SK-N-SH treated with all-trans-retinoic acid at 6 μM for 48 hours (cell line): Measurements from ENCODE around the gene SLC25A34.

Experiments
- ARNTL ChIP-seq: fragments of 450-650 bp; formaldehyde crosslinking; IDR thresholded peaks from 2 replicates; pipeline ENCODE4 v1.5.0; 2020; ENCODE audit warnings: low read depth, mild to moderate bottlenecking, moderate library complexity, borderline replicate concordance
- GLIS3 ChIP-seq: fragments of 250-450 bp; sonication (Bioruptor Pico); IDR thresholded peaks from 2 replicates; pipeline ENCODE4 v1.5.0; 2020; ENCODE audit warnings: mild to moderate bottlenecking, moderate library complexity
- ISL1 ChIP-seq: fragments of 250-450 bp; sonication (Bioruptor Pico); IDR thresholded peaks from 2 replicates; pipeline ENCODE4 v2.1.2; 2022; ENCODE audit warnings: mild to moderate bottlenecking, moderate library complexity
- PPARA ChIP-seq: fragments of 250-450 bp; sonication (Bioruptor Pico); IDR thresholded peaks from 2 replicates; pipeline ENCODE4 v1.5.0; 2020; ENCODE audit warnings: mild to moderate bottlenecking, borderline replicate concordance
- SNAI2 ChIP-seq: fragments of 250-450 bp; sonication (Bioruptor Pico); IDR thresholded peaks from 2 replicates; pipeline ENCODE4 v1.5.0; 2020; ENCODE audit warnings: mild to moderate bottlenecking, moderate library complexity
- TCF4 ChIP-seq: fragments of 250-450 bp; sonication (Bioruptor Pico); IDR thresholded peaks from 2 replicates; pipeline ENCODE4 v1.8.0; 2021; ENCODE audit warnings: mild to moderate bottlenecking, moderate library complexity, borderline replicate concordance
- TOX ChIP-seq: fragments of 250-450 bp; sonication (Bioruptor Pico); IDR thresholded peaks from 2 replicates; pipeline ENCODE4 v1.8.0; 2021; ENCODE audit warnings: mild to moderate bottlenecking, moderate library complexity, borderline replicate concordance
- ZC3H10 ChIP-seq: fragments of 250-450 bp; sonication (Bioruptor Pico); IDR thresholded peaks from 2 replicates; pipeline ENCODE4 v1.5.1; 2021; ENCODE audit warnings: mild to moderate bottlenecking, moderate library complexity
- ZFP30 ChIP-seq: fragments of 450-650 bp; formaldehyde crosslinking; IDR thresholded peaks from 2 replicates; pipeline ENCODE4 v1.5.0; 2022; ENCODE audit warnings: mild to moderate bottlenecking, moderate library complexity
- TF ChIP-seq, protein P1 (sequence below): fragments of 250-450 bp; sonication (Bioruptor Pico); IDR thresholded peaks from 2 replicates; pipeline ENCODE4 v1.8.0; 2020; ENCODE audit warnings: mild to moderate bottlenecking, moderate library complexity, borderline replicate concordance
- TF ChIP-seq, protein P2 (sequence below): fragments of 250-450 bp; sonication (Bioruptor Pico); IDR thresholded peaks from 2 replicates; pipeline ENCODE4 v1.5.0; 2020; ENCODE audit warnings: mild to moderate bottlenecking, moderate library complexity
- TF ChIP-seq, protein P3 (sequence below): fragments of 250-450 bp; sonication (Bioruptor Pico); IDR thresholded peaks from 2 replicates; pipeline ENCODE4 v1.5.1; 2020; ENCODE audit warnings: low read depth, mild to moderate bottlenecking, moderate library complexity

DNA sequence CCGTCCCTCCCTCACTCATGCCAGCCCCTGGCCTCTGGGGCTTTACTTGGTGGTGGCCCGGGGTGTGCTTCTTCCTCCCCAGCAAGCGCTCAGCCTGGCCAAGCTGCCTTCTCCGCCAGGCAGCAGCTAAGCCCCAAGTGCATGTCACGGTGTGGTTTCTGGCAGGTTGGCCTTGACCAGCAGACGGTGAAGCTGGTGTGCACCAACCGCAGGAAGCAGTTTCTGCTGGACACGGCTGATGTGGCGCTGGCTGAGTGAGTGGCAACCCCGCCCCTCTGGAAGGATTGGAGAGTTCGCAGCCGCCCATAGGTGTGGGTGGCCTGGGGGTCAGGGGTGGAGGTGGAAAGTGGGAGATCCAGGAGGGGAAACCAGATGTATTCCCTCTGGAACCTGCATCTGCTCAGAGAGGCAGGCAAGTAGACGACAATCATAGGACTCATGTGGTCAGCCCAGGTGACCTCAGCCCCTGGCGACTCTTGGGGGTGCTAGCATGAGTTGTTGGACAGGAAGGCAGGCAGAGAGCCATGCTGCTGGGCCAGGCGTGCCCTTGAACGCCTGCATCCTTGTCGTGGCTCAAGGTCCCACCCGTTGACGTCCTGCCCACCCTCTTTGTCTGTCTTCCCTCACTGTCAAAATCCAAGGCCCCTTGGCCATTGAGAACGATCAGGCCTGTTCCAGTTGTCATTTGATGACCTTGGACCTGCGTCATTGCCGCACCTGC is 7.0 kb upstream of the SLC25A34 start:
- TF ChIP-seq, protein P1, sequence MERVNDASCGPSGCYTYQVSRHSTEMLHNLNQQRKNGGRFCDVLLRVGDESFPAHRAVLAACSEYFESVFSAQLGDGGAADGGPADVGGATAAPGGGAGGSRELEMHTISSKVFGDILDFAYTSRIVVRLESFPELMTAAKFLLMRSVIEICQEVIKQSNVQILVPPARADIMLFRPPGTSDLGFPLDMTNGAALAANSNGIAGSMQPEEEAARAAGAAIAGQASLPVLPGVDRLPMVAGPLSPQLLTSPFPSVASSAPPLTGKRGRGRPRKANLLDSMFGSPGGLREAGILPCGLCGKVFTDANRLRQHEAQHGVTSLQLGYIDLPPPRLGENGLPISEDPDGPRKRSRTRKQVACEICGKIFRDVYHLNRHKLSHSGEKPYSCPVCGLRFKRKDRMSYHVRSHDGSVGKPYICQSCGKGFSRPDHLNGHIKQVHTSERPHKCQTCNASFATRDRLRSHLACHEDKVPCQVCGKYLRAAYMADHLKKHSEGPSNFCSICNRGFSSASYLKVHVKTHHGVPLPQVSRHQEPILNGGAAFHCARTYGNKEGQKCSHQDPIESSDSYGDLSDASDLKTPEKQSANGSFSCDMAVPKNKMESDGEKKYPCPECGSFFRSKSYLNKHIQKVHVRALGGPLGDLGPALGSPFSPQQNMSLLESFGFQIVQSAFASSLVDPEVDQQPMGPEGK = no peak
- TF ChIP-seq PPARA (CRISPR knock-in tag) (no peak), ZC3H10 (CRISPR knock-in tag) (no peak), ARNTL (CRISPR knock-in tag) (no peak), TOX (no peak), SNAI2 (CRISPR knock-in tag) (no peak), ZFP30 (CRISPR knock-in tag) (no peak), ISL1 (no peak), TCF4 (CRISPR knock-in tag) (no peak), GLIS3 (CRISPR knock-in tag) (no peak)
- TF ChIP-seq, protein P2, sequence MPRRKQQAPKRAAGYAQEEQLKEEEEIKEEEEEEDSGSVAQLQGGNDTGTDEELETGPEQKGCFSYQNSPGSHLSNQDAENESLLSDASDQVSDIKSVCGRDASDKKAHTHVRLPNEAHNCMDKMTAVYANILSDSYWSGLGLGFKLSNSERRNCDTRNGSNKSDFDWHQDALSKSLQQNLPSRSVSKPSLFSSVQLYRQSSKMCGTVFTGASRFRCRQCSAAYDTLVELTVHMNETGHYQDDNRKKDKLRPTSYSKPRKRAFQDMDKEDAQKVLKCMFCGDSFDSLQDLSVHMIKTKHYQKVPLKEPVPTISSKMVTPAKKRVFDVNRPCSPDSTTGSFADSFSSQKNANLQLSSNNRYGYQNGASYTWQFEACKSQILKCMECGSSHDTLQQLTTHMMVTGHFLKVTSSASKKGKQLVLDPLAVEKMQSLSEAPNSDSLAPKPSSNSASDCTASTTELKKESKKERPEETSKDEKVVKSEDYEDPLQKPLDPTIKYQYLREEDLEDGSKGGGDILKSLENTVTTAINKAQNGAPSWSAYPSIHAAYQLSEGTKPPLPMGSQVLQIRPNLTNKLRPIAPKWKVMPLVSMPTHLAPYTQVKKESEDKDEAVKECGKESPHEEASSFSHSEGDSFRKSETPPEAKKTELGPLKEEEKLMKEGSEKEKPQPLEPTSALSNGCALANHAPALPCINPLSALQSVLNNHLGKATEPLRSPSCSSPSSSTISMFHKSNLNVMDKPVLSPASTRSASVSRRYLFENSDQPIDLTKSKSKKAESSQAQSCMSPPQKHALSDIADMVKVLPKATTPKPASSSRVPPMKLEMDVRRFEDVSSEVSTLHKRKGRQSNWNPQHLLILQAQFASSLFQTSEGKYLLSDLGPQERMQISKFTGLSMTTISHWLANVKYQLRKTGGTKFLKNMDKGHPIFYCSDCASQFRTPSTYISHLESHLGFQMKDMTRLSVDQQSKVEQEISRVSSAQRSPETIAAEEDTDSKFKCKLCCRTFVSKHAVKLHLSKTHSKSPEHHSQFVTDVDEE (CRISPR knock-in tag) = no peak
- TF ChIP-seq, protein P3, sequence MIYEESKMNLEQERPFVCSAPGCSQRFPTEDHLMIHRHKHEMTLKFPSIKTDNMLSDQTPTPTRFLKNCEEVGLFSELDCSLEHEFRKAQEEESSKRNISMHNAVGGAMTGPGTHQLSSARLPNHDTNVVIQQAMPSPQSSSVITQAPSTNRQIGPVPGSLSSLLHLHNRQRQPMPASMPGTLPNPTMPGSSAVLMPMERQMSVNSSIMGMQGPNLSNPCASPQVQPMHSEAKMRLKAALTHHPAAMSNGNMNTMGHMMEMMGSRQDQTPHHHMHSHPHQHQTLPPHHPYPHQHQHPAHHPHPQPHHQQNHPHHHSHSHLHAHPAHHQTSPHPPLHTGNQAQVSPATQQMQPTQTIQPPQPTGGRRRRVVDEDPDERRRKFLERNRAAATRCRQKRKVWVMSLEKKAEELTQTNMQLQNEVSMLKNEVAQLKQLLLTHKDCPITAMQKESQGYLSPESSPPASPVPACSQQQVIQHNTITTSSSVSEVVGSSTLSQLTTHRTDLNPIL = no peak
